Activated T-cell treated with anti-CD3 and anti-CD28 coated beads for 48 hours (primary cell): ENCODE results near the gene KLHL29.

Experiments
- DNase-seq: peaks from one replicate; pipeline ENCODE4 v3.0.0-alpha.2; 2020; ENCODE audit warnings: low read depth

The KLHL29 gene

DNA sequence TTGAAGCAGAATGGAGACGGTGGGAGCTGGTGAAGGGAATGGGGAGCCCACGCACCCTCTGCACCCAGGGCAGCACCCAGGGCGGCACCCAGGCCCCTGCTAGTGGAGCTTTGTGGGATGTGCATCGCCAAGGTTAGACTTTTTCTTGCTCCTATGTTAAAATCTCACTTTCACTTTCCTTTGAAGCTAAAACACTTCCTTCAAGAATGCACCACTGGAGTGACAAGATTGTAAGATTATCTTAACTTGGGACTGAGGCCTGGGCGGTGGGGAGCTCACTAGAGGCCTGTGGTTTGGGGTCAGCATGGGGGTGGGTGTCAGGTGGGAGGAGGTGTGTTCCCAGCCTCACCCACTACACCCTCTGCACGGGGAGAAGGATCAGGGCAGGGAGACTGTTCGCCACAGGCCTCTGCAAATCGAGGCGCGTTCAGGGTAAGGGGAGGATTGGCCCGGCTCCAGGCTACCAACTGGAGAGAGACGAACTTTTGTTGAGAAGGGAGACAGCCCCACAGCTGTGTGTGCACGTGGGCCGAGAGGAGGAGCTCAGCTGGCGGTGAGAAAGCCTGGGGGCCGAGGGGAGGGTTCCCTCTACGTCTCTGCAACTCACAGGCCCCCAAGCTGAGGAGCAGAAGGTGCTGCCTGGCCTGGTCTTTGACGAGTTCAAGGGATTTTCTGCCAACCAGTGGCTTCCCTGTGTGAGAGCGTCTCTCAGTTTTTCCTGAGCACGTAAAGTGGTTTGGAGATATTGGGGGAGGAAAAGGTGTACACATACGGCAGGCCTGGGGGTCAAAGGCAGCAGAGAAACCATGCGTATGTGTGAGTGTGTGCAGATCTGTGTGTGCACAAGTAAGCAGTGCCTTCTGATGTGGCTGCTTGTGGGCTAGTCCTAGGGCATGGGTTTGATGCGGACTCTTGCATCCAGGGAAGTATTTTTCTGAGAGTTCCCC, 147.7 kb downstream of the KLHL29 start:
- DNase-seq: peak; percentile 21

DNA sequence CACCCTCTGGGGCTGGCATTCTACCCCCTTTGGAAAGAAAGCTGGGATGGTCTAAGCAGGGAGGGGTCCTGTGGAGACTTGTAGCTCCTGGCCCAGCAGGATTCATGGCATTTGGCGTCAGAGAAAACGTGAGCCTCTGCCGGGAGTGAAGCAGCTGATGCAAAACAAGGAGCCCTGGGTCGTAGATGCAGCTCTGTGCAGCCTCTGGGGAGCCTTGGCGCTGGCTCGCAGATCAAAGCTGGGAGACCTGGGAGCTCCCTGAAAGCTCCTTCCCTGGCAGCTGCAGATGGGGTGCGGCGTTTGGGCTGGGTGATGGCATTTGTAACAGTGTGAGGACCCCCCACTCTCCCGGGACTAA, 148.3 kb downstream of the KLHL29 start:
- no peak for DNase-seq

GRCh38 chr2:23534771-23535170, 149.8 kb downstream of the KLHL29 start:
- DNase-seq: no peak

DNA sequence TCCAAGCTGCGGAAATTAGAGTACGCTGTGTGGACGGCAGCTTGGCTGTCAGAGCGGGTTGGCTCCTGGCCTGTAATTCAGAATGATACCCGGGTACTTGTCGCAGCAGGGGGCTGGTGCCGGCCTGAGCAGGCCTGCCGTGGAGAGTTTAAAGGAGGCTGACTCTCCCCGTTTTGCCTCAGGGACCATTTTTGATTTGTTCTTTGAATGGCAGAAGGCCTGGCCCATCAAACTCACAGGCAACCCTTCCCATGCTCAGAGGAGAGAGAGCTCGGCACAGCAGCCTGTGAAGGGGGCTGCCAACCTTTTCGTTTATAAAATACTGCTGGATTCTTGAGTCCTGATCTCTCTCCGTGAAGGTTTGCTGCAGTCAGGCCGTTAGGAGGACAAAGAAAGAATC, 151.3 kb downstream of the KLHL29 start:
- DNase-seq: no peak

DNA sequence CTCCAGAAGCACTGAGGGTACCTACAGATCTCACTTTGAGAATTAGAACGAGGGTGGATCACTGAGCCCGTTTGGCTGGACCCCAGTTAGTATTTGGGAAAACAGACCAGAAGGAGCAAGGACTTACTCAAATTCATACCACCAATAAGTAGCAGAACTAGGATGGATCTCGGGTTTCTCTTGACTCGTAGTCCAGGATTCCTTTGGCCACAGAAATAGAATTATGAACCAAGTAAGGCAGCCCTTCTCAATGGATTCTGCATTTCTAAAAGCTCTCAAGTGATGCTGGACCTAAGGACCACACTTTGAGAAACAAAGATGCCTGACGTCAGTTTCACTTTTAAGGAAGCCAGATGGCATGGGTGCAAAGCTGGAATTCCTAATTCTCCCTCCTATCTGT, 153.0 kb downstream of the KLHL29 start:
- no peak for DNase-seq

DNA sequence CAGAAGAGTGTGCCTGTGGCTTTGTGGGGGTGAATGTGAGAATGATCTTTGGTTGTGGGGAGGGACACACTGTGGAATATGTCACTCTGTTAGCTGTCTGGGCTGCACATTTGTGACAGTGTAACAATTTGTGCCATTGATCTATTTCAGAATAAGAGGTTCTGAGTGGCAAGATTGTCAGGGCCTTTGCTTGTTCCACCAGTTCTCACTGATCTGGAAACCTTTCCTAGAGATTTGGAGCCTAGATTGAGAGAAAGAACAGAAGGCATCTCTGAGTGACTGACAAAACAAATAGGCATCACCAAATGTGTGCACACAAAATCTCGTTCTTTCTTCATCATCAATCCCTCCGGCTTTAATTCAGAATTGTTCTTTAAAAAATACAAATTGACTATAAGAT, 153.6 kb downstream of the KLHL29 start:
- no peak for DNase-seq

DNA sequence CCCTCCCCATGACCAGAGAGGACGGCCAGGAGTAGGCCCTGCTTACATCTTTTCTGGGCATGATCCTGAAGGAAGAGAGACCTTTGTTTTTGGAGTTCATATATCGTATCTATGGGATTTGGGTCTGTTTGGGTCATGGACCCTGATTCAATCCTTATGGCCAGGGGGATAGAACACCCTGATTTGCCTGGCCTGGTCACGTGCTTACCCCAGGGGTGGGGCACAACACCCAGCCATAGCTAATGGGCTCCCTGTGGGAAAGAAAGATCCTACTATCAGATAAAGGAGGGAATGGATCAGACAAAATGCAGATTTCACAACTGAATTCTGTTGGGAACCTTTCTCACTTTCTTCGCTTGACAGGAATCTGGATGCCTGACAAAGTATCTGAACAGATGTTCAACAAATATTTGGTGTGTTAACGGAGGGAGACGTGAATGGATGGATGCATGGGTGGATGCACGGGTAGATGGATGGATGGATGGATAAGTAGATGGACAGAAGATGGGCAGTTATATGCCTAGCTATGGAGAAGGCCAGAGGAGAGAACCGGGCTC, 155.9 kb downstream of the KLHL29 start:
- no peak for DNase-seq

- no peak for DNase-seq
Measured at GRCh38 chr2:23541503-23542229, 156.7 kb downstream of the KLHL29 start.

GRCh38 chr2:23542230-23542789, 157.3 kb downstream of the KLHL29 start:
- no peak for DNase-seq

DNA sequence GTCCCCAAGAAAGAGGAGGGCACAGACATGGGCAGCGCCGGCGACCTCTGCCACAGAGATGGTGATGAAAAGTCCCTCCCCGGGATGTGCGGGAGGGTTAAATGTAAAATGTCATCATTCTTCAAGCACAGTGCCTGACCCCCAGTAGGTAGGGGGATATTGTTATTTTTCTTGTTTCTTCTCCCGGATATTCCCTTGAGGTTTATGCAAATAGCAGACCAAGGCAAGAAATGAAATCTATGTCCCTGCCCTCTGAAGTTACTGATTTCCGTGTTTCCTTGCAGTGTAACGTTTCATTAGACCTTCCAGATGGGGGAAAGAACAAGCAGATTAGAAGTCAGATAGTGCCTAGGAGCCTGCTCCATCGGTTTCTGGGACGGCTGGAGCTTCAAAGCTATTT, 158.3 kb downstream of the KLHL29 start:
- no peak for DNase-seq

DNA sequence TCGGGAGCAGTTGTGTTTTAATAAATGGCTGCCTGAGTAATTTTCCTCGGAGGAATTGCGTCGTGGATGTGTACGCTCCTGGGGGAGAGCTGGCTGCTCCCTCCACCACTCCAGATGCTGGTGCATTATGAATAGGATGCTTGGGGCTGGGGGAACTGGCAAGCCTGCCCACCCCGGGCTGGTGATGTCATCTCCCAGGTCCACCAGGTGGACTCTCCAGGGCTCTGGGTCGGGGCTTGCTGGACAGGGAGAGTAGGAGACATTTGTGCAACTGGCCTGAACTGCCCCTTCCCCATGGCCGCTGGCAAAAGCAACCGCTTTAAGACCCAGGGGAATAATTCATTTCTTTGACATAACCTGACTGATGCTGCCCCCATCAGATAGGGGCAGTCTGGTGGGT, 158.7 kb downstream of the KLHL29 start:
- no peak for DNase-seq

DNA sequence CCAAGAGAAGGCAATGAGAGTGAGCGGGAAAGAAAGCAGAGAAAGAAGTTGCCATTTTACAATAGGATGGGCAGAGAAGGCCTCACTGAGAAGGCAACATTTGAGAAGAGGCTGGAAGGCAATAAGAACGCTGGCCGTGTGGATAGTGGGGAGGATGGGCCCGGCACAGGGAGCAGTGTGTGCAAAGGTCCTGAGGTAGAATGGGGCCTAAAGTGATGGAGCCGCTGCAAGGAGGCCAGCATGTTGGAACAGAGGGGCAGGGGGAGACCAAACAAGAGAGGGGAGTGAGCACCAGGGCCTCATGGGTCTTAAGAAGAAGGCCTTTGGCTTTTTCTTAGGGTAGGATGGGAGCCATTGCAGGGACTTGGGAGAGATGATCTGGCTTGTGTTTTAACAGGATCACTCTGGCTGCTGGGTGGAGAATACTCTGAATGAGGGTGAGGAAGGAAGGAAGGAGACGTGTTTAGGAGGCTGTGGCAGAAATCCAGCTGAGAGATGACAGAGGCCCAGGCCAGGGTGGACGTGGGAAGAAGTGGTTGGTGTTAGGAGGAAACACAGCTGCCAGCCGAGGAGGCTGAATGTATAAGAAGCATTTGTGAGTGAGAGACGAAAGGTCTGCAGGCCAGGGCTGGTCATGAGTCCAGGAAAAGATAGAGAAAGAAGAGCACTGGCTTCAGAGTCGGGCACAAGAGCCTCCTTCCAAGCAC, 159.8 kb downstream of the KLHL29 start:
- no peak for DNase-seq

GRCh38 chr2:23545396-23545795, 160.4 kb downstream of the KLHL29 start:
- no peak for DNase-seq

DNA sequence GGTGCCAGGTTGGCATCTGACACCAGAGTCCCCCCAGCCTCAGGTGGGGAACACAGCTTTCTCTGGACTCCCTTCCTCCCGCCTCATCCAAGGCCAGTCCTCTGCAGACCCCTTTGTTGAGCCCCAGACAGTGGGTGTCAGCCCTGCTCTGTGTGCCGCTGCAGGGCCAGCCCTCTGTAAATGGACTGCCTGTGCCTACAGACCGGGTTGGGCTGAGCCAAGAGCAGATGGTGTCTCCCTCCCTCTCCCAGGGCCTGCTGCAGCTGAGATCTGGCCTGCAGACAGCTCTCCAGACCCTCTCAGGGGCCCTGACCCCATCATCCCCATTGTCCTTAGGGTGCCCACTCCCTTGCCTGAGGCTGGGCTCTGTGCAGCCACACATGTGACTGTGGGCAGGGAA, 160.8 kb downstream of the KLHL29 start:
- DNase-seq: no peak

GRCh38 chr2:23546913-23547312, 161.9 kb downstream of the KLHL29 start:
- DNase-seq: no peak

GRCh38 chr2:23547725-23548124, 162.7 kb downstream of the KLHL29 start:
- no peak for DNase-seq

- DNase-seq: no peak
Measured at GRCh38 chr2:23548143-23548769, 163.3 kb downstream of the KLHL29 start.

- no peak for DNase-seq
Measured at GRCh38 chr2:23549051-23549450, 164.1 kb downstream of the KLHL29 start.

- DNase-seq: no peak
Measured at GRCh38 chr2:23549821-23550530, 165.0 kb downstream of the KLHL29 start.

DNA sequence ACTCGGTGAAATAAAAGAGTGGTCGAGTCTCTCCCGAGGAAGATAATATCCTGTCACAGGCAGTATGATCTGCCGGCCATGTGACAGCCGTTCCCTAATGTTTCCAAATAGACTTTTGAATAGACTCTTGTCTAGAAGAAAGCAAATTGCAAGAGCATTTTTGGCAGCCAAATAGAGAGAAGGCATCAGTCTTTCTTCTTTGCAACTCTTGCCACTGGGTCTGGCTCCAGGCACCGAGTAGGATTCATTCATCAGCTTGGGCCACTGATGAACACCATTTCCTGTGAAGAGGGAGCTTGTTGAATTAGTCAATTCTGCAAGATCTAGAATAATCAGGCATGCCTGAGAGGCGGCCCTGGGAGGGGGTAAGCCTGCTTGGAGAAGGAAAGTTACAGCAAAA, 165.6 kb downstream of the KLHL29 start:
- DNase-seq: no peak

- no peak for DNase-seq
Measured at GRCh38 chr2:23551875-23552274, 166.9 kb downstream of the KLHL29 start.
